Superior temporal gyrus (tissue), 1 donor: ENCODE data around the gene CHSY1.
A peak's percentile ranks its signal among the peaks of the same experiment; 100 is the strongest.
"Not testable (repeated sequence)": the region's sequence is repeated elsewhere in the genome, so short reads cannot be mapped to it uniquely, and the experiment has no call there.

Source experiments
- DNase-seq: peaks from one replicate; pipeline ENCODE4 v3.0.0-alpha.2; 2016; ENCODE audit errors: extremely low spot score

Gene CHSY1

GRCh38 chr15:101251830-101252820 lies at the start of gene CHSY1:
Gene CHSY1, minus strand, starts transcription at chr15:101252048. Its CDS starts 592 bp downstream, at chr15:101251456.
- DNase-seq: peak; percentile 94

- DNase-seq: no peak
These were observed 44.9 kb upstream of the CHSY1 start for GRCh38 chr15:101296418-101297405.

GRCh38 chr15:101295607-101296161 lies 43.8 kb upstream of the CHSY1 start:
- peak; percentile 45 for DNase-seq

- DNase-seq: peak; percentile 93
These were observed 43.1 kb upstream of the CHSY1 start, which contains the start of gene SNRPA1 for GRCh38 chr15:101294731-101295606. Gene SNRPA1, minus strand, starts transcription at chr15:101295248. Its CDS starts 70 bp downstream, at chr15:101295178.

- DNase-seq: no peak
These were observed 41.3 kb upstream of the CHSY1 start for GRCh38 chr15:101293122-101293521.

GRCh38 chr15:101288905-101289513 lies 37.2 kb upstream of the CHSY1 start:
- DNase-seq: peak; percentile 74

- not testable (repeated sequence) for DNase-seq
These were observed 35.5 kb upstream of the CHSY1 start for GRCh38 chr15:101287342-101287741.

GRCh38 chr15:101286471-101287114 lies 34.7 kb upstream of the CHSY1 start:
- DNase-seq: no peak

- no peak for DNase-seq
These were observed 32.1 kb upstream of the CHSY1 start for GRCh38 chr15:101283931-101284330.

- DNase-seq: no peak
These were observed 28.2 kb upstream of the CHSY1 start for GRCh38 chr15:101280007-101280406.

- no peak for DNase-seq
These were observed 26.2 kb upstream of the CHSY1 start for GRCh38 chr15:101277943-101278564.

GRCh38 chr15:101277038-101277822 lies 25.4 kb upstream of the CHSY1 start, which contains the start of gene SELENOS:
Gene SELENOS, minus strand, starts transcription at chr15:101277485. Its CDS starts 68 bp downstream, at chr15:101277417.
- DNase-seq: peak; percentile 89

- DNase-seq: no peak
These were observed 24.7 kb upstream of the CHSY1 start for GRCh38 chr15:101276501-101277037.

GRCh38 chr15:101275018-101275417 lies 23.2 kb upstream of the CHSY1 start:
- no peak for DNase-seq

GRCh38 chr15:101273534-101273933 lies 21.7 kb upstream of the CHSY1 start:
- DNase-seq: no peak

- DNase-seq: no peak
These were observed 20.7 kb upstream of the CHSY1 start for GRCh38 chr15:101272584-101272983.

- no peak for DNase-seq
These were observed 17.8 kb upstream of the CHSY1 start for GRCh38 chr15:101269479-101270223.
